ENCODE results near the gene TTN.
A peak's percentile ranks its signal among the peaks of the same experiment; 100 is the strongest.

TTN gene

GRCh38 chr2:178800510-178800909 is 6.7 kb downstream of the TTN start:
- TF ChIP-seq CTCF (IDR thresholded peaks at IDR 0.05; ENCODE audit: insufficient read depth, missing control alignments): no peak
- FAIRE-seq (no peak), DNase-seq (ENCODE audit: insufficient read length, low spot score) (no peak)

DNA sequence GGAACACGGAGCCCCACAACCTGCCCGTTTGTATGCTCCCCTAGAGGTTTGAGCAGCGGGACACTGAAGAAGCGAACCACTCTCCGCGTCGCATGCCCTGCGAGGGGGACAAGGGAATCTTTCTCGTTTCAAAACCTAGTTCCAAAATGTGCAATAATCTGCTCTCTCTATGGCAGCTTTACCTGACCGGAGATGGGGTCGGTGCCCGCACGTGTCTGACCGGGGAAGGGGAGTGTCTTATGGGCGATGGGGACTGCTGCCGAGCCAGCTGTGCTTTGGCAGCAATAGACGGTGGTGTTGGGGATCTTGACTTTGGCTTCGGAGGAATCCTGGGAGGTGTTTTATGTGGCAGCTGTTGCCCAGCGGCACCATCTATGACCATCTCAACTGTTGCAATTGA is 7.9 kb downstream of the TTN start:
- DNase-seq (ENCODE audit: insufficient read length, low spot score): no peak
- no peak for TF ChIP-seq CTCF (IDR thresholded peaks at IDR 0.05; ENCODE audit: insufficient read depth, missing control alignments)
- no peak for FAIRE-seq

DNA sequence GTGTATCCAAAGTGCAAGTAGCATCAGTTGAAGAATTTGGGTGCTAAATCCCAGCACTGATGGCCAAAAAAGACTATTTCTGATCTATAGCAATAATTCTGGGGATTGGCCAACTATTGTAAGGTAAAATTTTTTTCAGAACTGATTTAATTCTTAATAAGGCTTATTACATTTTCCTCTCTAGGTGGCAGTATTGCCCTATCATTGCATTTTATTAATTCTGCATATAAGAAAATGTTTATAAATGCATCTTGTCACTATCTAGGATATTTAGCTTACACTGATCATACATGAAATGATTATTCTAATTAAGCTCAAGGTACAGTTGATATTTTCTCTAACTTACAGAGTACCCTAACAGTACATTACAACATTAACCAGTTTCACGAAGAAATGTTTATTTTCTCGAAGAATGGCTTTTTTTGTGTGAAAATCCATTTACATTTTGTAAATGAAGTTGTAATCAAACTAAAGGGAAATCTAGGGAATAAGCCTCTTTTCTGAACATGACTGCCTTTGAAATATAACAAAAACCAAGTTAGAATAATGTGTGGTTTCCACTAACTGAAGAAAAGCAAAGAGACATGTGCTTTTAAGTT is 11.0 kb downstream of the TTN start:
- no peak for DNase-seq (ENCODE audit: insufficient read length, low spot score)
- TF ChIP-seq CTCF (IDR thresholded peaks at IDR 0.05; ENCODE audit: insufficient read depth, missing control alignments): peak; percentile 72
- FAIRE-seq: peak; percentile 86

DNA sequence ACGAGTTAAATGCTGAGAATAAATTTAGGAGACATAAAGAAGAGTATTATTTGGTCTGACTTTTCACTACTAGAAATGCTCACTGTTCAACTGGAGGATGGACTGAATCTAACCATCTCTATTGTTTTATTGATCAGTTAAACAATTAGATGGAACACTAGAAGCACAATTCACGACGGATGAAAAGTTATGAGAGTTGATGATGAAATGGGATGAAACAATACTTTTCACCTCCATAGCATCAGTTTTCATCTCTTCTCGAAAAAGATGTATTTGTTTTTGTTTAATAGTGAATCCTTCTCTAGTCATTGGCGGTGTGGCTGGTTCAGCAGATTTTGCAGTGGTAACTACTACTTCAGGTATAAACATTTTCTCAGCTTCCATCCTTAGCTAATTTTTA is 19.3 kb downstream of the TTN start:
- TF ChIP-seq CTCF (IDR thresholded peaks at IDR 0.05; ENCODE audit: insufficient read depth, missing control alignments): no peak
- DNase-seq (ENCODE audit: insufficient read length, low spot score) (no peak), FAIRE-seq (peak; percentile 32)

DNA sequence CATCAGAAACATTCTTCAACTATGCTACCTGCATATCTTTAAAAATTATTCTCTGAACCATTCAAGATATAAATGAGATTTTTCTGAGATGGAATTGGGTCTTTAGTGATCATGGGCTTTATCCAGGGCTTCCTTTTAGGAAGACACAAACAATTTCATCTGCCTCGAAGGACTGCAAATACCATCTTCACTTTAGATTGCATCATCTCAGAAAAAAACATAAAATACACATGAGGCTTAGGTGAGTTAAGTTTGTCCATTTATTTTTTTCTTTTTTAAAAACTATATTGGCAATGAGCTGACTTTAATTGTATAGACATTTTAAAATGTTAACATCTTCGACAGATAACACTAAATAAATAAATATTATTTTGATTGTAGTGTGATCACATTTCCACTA is 20.1 kb downstream of the TTN start:
- no peak for TF ChIP-seq CTCF (IDR thresholded peaks at IDR 0.05; ENCODE audit: insufficient read depth, missing control alignments)
- no peak for DNase-seq (ENCODE audit: insufficient read length, low spot score)
- no peak for FAIRE-seq

GRCh38 chr2:178783889-178784288 is 23.3 kb downstream of the TTN start:
- FAIRE-seq: no peak
- TF ChIP-seq CTCF (IDR thresholded peaks at IDR 0.05; ENCODE audit: insufficient read depth, missing control alignments): no peak
- no peak for DNase-seq (ENCODE audit: insufficient read length, low spot score)

GRCh38 chr2:178782236-178782635 is 25.0 kb downstream of the TTN start:
- DNase-seq (ENCODE audit: insufficient read length, low spot score) (no peak), FAIRE-seq (no peak)
- TF ChIP-seq CTCF (IDR thresholded peaks at IDR 0.05; ENCODE audit: insufficient read depth, missing control alignments): no peak
